Measurements from ENCODE around the gene PMEPA1. TPM values are rescaled to one million over a fixed set of nuclear protein-coding genes. Genes with fewer than 3 reads are reported as not detected.

Gene PMEPA1
- total RNA-seq, 1 donor from 2014 or later: 61.3 TPM

DNA sequence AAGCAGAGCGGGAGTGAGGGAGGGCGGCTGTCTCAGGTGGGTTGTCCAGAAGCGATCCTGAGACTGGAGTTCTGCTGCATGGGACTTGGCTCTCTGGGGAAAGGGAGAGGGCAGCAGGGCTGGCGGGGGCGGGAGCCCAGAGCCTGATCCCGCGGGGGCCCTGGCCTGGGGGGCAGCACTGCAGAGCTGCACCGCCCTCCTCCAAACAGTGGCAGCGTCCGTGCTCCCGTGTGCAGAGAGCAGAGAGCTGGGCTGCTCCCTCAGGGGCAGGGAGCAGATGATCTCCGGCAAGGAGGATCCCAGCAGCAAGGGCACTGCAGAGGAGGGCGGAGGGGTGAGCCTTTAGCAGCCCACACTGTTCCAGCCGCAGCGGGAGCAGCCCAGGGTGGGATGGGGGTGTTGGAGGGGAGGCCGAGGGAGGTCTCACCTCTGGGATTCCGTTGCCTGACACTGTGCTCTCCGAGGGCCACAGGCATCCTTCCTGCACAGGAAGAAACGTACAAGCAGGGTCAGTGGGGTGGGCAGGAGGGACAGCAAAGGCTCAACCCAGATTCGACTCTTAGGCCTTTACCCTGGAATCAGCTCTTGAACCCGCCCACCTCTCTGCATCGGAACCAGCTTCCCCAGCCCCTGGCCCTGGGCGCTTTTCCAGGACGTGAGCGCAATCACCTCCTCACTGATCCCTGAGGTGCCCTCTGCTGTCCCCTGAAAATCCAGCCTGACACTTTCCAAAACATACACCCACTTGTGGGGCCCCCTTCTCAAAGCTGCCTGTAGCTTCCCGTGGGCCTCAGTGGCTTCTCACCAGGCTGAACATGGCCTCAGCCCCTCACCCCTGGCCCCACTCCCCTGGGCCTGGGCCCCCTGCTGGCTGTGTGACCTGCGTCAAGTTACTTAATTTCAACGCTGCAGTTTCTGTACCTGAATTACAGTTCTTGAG, 56.9 kb downstream of the PMEPA1 start:
- Mint-ChIP-seq H3K36me3 (ENCODE audit: low read depth, unreplicated experiment) (peaks cover 39% of the 10 kb centered on the region), H3K4me1 (ENCODE audit: unreplicated experiment) (peaks cover 5% of the 10 kb centered on the region), H3K27me3 (ENCODE audit: unreplicated experiment) (peaks cover 11% of the 10 kb centered on the region), H3K4me3 (ENCODE audit: unreplicated experiment) (no peak overlapping the region), H3K27ac (ENCODE audit: unreplicated experiment) (no peak overlapping the region), H3K9me3 (ENCODE audit: unreplicated experiment) (no peaks in the 10 kb centered on the region)
- peak; percentile 1 for DNase-seq (ENCODE audit: low spot score)
- TF ChIP-seq, protein P1, sequence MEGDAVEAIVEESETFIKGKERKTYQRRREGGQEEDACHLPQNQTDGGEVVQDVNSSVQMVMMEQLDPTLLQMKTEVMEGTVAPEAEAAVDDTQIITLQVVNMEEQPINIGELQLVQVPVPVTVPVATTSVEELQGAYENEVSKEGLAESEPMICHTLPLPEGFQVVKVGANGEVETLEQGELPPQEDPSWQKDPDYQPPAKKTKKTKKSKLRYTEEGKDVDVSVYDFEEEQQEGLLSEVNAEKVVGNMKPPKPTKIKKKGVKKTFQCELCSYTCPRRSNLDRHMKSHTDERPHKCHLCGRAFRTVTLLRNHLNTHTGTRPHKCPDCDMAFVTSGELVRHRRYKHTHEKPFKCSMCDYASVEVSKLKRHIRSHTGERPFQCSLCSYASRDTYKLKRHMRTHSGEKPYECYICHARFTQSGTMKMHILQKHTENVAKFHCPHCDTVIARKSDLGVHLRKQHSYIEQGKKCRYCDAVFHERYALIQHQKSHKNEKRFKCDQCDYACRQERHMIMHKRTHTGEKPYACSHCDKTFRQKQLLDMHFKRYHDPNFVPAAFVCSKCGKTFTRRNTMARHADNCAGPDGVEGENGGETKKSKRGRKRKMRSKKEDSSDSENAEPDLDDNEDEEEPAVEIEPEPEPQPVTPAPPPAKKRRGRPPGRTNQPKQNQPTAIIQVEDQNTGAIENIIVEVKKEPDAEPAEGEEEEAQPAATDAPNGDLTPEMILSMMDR (IDR thresholded peaks at IDR 0.05; ENCODE audit: unreplicated experiment): no peak

- H3K27ac Mint-ChIP-seq (ENCODE audit: unreplicated experiment): no peak overlapping the region
- H3K4me1 Mint-ChIP-seq (ENCODE audit: unreplicated experiment): peaks cover 5% of the 10 kb centered on the region
- TF ChIP-seq, protein P1 (IDR thresholded peaks at IDR 0.05; ENCODE audit: unreplicated experiment): no peak
- H3K36me3 Mint-ChIP-seq (ENCODE audit: low read depth, unreplicated experiment): peaks cover 38% of the 10 kb centered on the region
- no peaks in the 10 kb centered on the region for H3K9me3 Mint-ChIP-seq (ENCODE audit: unreplicated experiment)
- H3K27me3 Mint-ChIP-seq (ENCODE audit: unreplicated experiment): peaks cover 10% of the 10 kb centered on the region
- peak; percentile 2 for DNase-seq (ENCODE audit: low spot score)
- H3K4me3 Mint-ChIP-seq (ENCODE audit: unreplicated experiment): peak overlapping the region; percentile 65
These were observed 57.8 kb downstream of the PMEPA1 start for GRCh38 chr20:57651881-57652605.

DNA sequence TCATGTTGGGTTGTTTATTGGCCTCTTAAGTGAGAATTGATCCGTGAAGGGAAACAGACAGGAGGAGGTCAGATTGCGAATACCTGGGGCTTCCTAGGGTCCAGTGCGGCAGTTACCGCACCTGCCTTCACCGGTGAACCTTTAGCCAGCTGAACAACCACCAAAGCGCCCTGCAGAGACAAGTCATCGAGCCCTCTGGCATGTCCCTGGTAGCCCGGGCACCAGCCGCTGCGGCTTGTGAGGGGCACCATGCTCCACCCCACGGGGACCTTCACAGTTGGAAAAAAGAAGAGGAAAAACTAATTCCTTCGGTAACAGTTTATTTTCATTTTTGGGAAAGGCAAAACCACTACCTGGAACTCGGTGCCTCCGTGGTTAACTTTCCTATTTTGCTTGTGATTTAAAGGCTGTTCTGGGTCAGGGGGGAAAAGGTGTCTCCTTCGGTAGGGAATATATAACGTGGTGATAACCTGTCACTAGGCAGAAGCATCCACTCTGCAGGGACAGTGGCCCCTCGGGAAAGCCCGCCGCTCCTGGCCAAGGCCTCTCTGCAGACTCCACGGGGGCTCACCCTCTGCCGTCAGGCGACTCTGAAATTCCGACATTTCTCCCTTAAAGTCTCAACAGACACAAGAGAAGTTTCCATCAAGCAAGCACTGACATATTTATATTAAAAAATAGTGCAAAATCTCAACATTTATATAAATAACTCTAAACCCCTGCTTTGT, 58.9 kb downstream of the PMEPA1 start:
- no peak overlapping the region for H3K4me3 Mint-ChIP-seq (ENCODE audit: unreplicated experiment)
- TF ChIP-seq, protein P1 (IDR thresholded peaks at IDR 0.05; ENCODE audit: unreplicated experiment): no peak

DNA sequence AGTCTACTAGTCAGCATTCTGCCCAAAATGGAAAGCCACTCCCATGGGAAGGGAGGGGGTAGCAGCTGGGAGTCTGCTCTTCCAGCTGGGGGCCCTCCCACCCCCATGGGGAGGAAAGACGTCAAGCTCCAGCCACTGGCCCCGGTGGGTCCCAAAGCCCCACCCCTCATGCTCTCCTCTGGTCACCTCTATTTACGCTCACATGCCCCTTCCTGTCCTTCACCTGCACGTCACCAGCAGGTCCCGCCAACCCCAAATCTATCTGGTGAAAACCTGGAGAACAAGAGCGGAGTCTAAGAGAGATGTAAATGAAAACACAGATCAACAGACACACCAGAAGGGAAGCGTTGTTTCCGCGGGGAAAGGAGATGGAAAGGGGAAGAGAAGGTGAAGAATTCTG, 59.5 kb downstream of the PMEPA1 start:
- peak overlapping the region; percentile 7 for H3K4me3 Mint-ChIP-seq (ENCODE audit: unreplicated experiment)
- peaks cover 5% of the 10 kb centered on the region for H3K9me3 Mint-ChIP-seq (ENCODE audit: unreplicated experiment)
- peaks cover 31% of the 10 kb centered on the region for H3K36me3 Mint-ChIP-seq (ENCODE audit: low read depth, unreplicated experiment)
- peak overlapping the region; percentile 21 for H3K27ac Mint-ChIP-seq (ENCODE audit: unreplicated experiment)
- TF ChIP-seq, protein P1 (IDR thresholded peaks at IDR 0.05; ENCODE audit: unreplicated experiment): no peak
- no peak for DNase-seq (ENCODE audit: low spot score)
- peaks cover 9% of the 10 kb centered on the region for H3K27me3 Mint-ChIP-seq (ENCODE audit: unreplicated experiment)
- peaks cover 5% of the 10 kb centered on the region for H3K4me1 Mint-ChIP-seq (ENCODE audit: unreplicated experiment)

More for the DNA sequence above, 58.9 kb downstream of the PMEPA1 start:
- Mint-ChIP-seq H3K36me3 (ENCODE audit: low read depth, unreplicated experiment) (peaks cover 35% of the 10 kb centered on the region), H3K4me1 (ENCODE audit: unreplicated experiment) (peaks cover 5% of the 10 kb centered on the region), H3K27me3 (ENCODE audit: unreplicated experiment) (peaks cover 9% of the 10 kb centered on the region), H3K27ac (ENCODE audit: unreplicated experiment) (no peak overlapping the region), H3K9me3 (ENCODE audit: unreplicated experiment) (peaks cover 3% of the 10 kb centered on the region)
- no peak for DNase-seq (ENCODE audit: low spot score)
